HepG2 (cell line): ENCODE results near the gene RARS1. TPM values are rescaled to one million over a fixed set of nuclear protein-coding genes. Genes with fewer than 3 reads are reported as not detected.

Source experiments
- ATAC-seq: fragments of 200-7000 bp; cut with Tn5 transposase; 3 replicates; pipeline ENCODE4 v1.9.1; 2020; ENCODE audit warnings: mild to moderate bottlenecking, moderate library complexity
- BruUV-seq: library from RNA; stranded (reverse); fragments of 400-500 nt; replicated peaks from 2 replicates; lab custom pipeline; 2021; lab: Mats Ljungman, UMichigan
- CTCF ChIA-PET: fragments of 300-600 bp; formaldehyde crosslinking; extraction: SDS; loops from one replicate; lab custom pipeline; 2021; ENCODE audit warnings: low total read pairs, inconsistent platforms, low intra/inter-chr PET ratio; lab: Yijun Ruan, JAX
- POLR2A ChIA-PET: fragments of 350-600 bp; sonication (Branson Sonifier 250); formaldehyde crosslinking; loops from one replicate; lab custom pipeline; 2020; ENCODE audit warnings: antibody characterized with exemption, inconsistent platforms; lab: Yijun Ruan, JAX
- DNase-seq: peaks from one replicate; pipeline ENCODE4 v3.0.0-alpha.2; 2015; ENCODE audit warnings: low spot score
- FAIRE-seq: peaks from 3 replicates; lab custom pipeline; 2011; peaks lifted over from hg19 to GRCh38; lab: Jason Lieb, UNC
- H2AFZ ChIP-seq: one replicate; pipeline ENCODE4 v1.6.1; 2011; ENCODE audit warnings: low read length, inconsistent platforms
- H3K27ac ChIP-seq: fragments of 300-600 bp; 3 replicates; pipeline ENCODE4 v1.8.0; 2011; ENCODE audit warnings: mixed run types, mild to moderate bottlenecking, mixed read lengths, low read length, inconsistent platforms; ENCODE audit not compliant: insufficient read depth; ENCODE audit errors: extremely low read length
- H3K27me3 ChIP-seq, 2 experiments: fragments of 200-600 bp in 1 of 2; 2 replicates in 1 of 2; 3 replicates in 1 of 2; pipeline versions ENCODE4 v1.6.0 to v1.8.0; 2011; ENCODE audit warnings: low read length in 2 of 2, mild to moderate bottlenecking in 2 of 2, moderate library complexity in 2 of 2, inconsistent platforms in 1 of 2; ENCODE audit not compliant: insufficient read depth in 2 of 2, control insufficient read depth in 1 of 2
- H3K36me3 ChIP-seq, 2 experiments: fragments of 200-600 bp in 1 of 2; replicated peaks in 1 of 2; 2 replicates in 1 of 2; 3 replicates in 1 of 2; pipeline versions ENCODE4 v1.5.1 to v1.8.0; 2011; ENCODE audit warnings: low read length in 2 of 2, inconsistent platforms in 1 of 2; ENCODE audit not compliant: insufficient read depth in 2 of 2, control insufficient read depth in 1 of 2
- H3K4me1 ChIP-seq: 2 replicates; pipeline ENCODE4 v1.5.1; 2012; ENCODE audit warnings: low read length, inconsistent platforms; ENCODE audit not compliant: insufficient read depth
- H3K4me2 ChIP-seq: 2 replicates; pipeline ENCODE4 v1.6.0; 2011; ENCODE audit warnings: low read depth, low read length, inconsistent platforms
- H3K4me3 ChIP-seq, 3 experiments: fragments of 200-600 bp in 1 of 3; sonication (generic), shearing (Covaris generic) in 1 of 3; replicated peaks in 1 of 3; 2 replicates each; pipeline ENCODE4 v1.5.1; 2011 to 2016; ENCODE audit warnings: low read length in 3 of 3, inconsistent platforms in 2 of 3, low read depth in 2 of 3, mild to moderate bottlenecking in 2 of 3, control low read depth in 1 of 3, mixed read lengths in 1 of 3; ENCODE audit not compliant: insufficient read depth in 1 of 3
- H3K79me2 ChIP-seq: one replicate; pipeline ENCODE4 v1.6.1; 2011; ENCODE audit warnings: low read length, inconsistent platforms; ENCODE audit not compliant: insufficient read depth
- H3K9ac ChIP-seq: 2 replicates; pipeline ENCODE4 v1.6.0; 2011; ENCODE audit warnings: mild to moderate bottlenecking, low read depth, low read length, inconsistent platforms; ENCODE audit not compliant: insufficient read depth
- H3K9me3 ChIP-seq: 2 replicates; pipeline ENCODE4 v1.5.1; 2012; ENCODE audit warnings: mild to moderate bottlenecking, low read length
- H4K20me1 ChIP-seq: 2 replicates; pipeline ENCODE4 v1.6.0; 2011; ENCODE audit warnings: inconsistent platforms, mild to moderate bottlenecking, low read length, moderate library complexity; ENCODE audit not compliant: insufficient read depth
- DPF2 ChIP-seq: sonication (generic); formaldehyde crosslinking; IDR thresholded peaks from 2 replicates; pipeline ENCODE4 v1.4.0; 2020; ENCODE audit warnings: mild to moderate bottlenecking, low read depth, missing genetic modification reagents, borderline replicate concordance
- HDAC2 ChIP-seq: sonication (generic); formaldehyde crosslinking; IDR thresholded peaks from 2 replicates; pipeline ENCODE4 v1.4.0; 2020; ENCODE audit warnings: missing genetic modification reagents
- KDM2A ChIP-seq: sonication (generic); formaldehyde crosslinking; IDR thresholded peaks from 2 replicates; pipeline ENCODE4 v1.4.0; 2020; ENCODE audit warnings: low read depth, missing genetic modification reagents, borderline replicate concordance
- KLF15 ChIP-seq: sonication (generic); formaldehyde crosslinking; IDR thresholded peaks from 2 replicates; pipeline ENCODE4 v1.8.1; 2023; ENCODE audit warnings: borderline replicate concordance, mild to moderate bottlenecking, inconsistent platforms, missing genetic modification reagents, mixed read lengths
- KMT2B ChIP-seq: IDR thresholded peaks from 2 replicates; pipeline ENCODE4 v1.6.1; 2016; ENCODE audit warnings: missing genetic modification reagents, missing compliant biosample characterization
- POLR2A ChIP-seq, 2 experiments: IDR thresholded peaks; 2 replicates each; pipeline ENCODE4 v1.6.1; 2011; ENCODE audit warnings: low read depth in 2 of 2, low read length in 2 of 2, mild to moderate bottlenecking in 1 of 2, moderate library complexity in 1 of 2; ENCODE audit not compliant: insufficient read depth in 1 of 2
- SP1 ChIP-seq, 2 experiments: fragments of 450-650 bp in 1 of 2; sonication (generic) in 1 of 2; formaldehyde crosslinking in 1 of 2; IDR thresholded peaks; 2 replicates each; pipeline versions ENCODE4 v1.4.0 to v1.6.1; 2016 to 2020; ENCODE audit warnings: missing genetic modification reagents in 1 of 2
- ZFYVE20 ChIP-seq: sonication (generic); formaldehyde crosslinking; IDR thresholded peaks from 2 replicates; pipeline ENCODE4 v1.8.0; 2023; ENCODE audit warnings: low read depth, mild to moderate bottlenecking, moderate library complexity, missing genetic modification reagents, borderline replicate concordance
- ZNF660 ChIP-seq: sonication (generic); formaldehyde crosslinking; IDR thresholded peaks from 2 replicates; pipeline ENCODE4 v1.5.1; 2020; ENCODE audit warnings: mild to moderate bottlenecking, low read depth, missing genetic modification reagents, borderline replicate concordance
- ZNF672 ChIP-seq: sonication (generic); formaldehyde crosslinking; IDR thresholded peaks from 2 replicates; pipeline ENCODE4 v1.8.1; 2022; ENCODE audit warnings: missing genetic modification reagents
- WGBS: methylation state at CpG from one replicate; pipeline ENCODE4 v1.1.6; 2017; ENCODE audit warnings: low lambda C conversion rate; 5-methylcytosine and 5-hydroxymethylcytosine counted together
- in situ Hi-C: cut with HindIII; loops from 2 replicates; pipeline ENCODE4 v1.10.0; 2017; ENCODE audit warnings: low pct_unique_long_range_greater_than_20kb; ENCODE audit not compliant: extremely low pct_ligation_motif_present
- intact Hi-C: fragments of 100-400 bp; cut with micrococcal nuclease; formaldehyde crosslinking; loops from one replicate; pipeline ENCODE4 v1.10.0; 2022; ENCODE audit not compliant: unreplicated experiment
- polyA plus RNA-seq, 8 experiments: library from polyadenylated mRNA; depleted of rRNA in 3 of 8; stranded (reverse) in 7 of 8; unstranded in 1 of 8; fragments of >200 nt; fragmentation: Illumina TruSeq in 4 of 8; extraction: Trizol in 4 of 8; gene quantifications; 2 replicates each; pipeline versions ENCODE4 v1.2.1 to v1.2.3, GENCODE V29; 2011 to 2016; ENCODE audit warnings: low read depth in 4 of 8, missing spikeins in 1 of 8, mixed read lengths in 1 of 8; ENCODE audit not compliant: insufficient read depth in 1 of 8
- total RNA-seq, 5 experiments: library from RNA; depleted of rRNA; stranded (reverse); fragments of >200 nt; fragmentation: Illumina TruSeq; extraction: Trizol; gene quantifications; 2 replicates each; pipeline ENCODE4 v1.2.3, GENCODE V29; 2016; ENCODE audit warnings: low read depth in 1 of 5
- TF ChIP-seq, protein P1 (sequence below): sonication (generic); formaldehyde crosslinking; IDR thresholded peaks from 2 replicates; pipeline ENCODE4 v1.5.0; 2020; ENCODE audit warnings: mild to moderate bottlenecking, missing genetic modification reagents, borderline replicate concordance
- TF ChIP-seq, protein P2 (sequence below): fragments of 450-650 bp; IDR thresholded peaks from 2 replicates; pipeline ENCODE4 v1.6.1; 2017; ENCODE audit warnings: mild to moderate bottlenecking
- TF ChIP-seq, protein P3 (sequence below): sonication (generic); formaldehyde crosslinking; IDR thresholded peaks from 2 replicates; pipeline ENCODE4 v1.5.0; 2020; ENCODE audit warnings: missing genetic modification reagents

Gene RARS1
- total and polyA plus RNA-seq, 2 of the 13 experiments (the other 11 are each of a cell fraction or from before 2014, with no cell fraction given), result 54.6 to 170 TPM

DNA sequence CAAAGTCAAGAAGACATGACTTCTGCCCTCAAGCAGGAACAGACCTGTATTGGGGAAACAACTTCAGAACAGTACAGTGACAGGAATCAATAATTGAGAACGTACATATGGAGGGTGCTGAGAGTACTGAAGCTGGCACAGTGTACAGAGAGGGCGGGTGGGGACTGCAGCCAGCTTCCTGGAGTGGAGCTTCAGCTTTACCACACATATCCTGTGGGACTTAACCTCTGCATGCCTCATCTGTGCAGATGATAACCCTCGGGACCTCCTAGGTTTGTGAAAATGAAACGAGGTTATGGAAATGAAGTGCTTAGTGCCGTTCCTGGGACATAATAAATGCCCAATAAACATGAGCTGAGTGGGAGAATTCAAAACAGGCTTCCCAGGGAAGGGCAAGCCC, 22.1 kb upstream of the RARS1 start:
- no peak for DNase-seq
- no peak for TF ChIP-seq ZFYVE20 (CRISPR knock-in tag)
- TF ChIP-seq KLF15 (CRISPR knock-in tag), result no peak
- no peak for TF ChIP-seq ZNF672 (CRISPR knock-in tag)
- no peak for TF ChIP-seq ZNF660
- TF ChIP-seq HDAC2 (CRISPR knock-in tag), result no peak
- no peak for TF ChIP-seq KDM2A (CRISPR knock-in tag)
- TF ChIP-seq DPF2 (CRISPR knock-in tag), result no peak
- TF ChIP-seq, protein P1, sequence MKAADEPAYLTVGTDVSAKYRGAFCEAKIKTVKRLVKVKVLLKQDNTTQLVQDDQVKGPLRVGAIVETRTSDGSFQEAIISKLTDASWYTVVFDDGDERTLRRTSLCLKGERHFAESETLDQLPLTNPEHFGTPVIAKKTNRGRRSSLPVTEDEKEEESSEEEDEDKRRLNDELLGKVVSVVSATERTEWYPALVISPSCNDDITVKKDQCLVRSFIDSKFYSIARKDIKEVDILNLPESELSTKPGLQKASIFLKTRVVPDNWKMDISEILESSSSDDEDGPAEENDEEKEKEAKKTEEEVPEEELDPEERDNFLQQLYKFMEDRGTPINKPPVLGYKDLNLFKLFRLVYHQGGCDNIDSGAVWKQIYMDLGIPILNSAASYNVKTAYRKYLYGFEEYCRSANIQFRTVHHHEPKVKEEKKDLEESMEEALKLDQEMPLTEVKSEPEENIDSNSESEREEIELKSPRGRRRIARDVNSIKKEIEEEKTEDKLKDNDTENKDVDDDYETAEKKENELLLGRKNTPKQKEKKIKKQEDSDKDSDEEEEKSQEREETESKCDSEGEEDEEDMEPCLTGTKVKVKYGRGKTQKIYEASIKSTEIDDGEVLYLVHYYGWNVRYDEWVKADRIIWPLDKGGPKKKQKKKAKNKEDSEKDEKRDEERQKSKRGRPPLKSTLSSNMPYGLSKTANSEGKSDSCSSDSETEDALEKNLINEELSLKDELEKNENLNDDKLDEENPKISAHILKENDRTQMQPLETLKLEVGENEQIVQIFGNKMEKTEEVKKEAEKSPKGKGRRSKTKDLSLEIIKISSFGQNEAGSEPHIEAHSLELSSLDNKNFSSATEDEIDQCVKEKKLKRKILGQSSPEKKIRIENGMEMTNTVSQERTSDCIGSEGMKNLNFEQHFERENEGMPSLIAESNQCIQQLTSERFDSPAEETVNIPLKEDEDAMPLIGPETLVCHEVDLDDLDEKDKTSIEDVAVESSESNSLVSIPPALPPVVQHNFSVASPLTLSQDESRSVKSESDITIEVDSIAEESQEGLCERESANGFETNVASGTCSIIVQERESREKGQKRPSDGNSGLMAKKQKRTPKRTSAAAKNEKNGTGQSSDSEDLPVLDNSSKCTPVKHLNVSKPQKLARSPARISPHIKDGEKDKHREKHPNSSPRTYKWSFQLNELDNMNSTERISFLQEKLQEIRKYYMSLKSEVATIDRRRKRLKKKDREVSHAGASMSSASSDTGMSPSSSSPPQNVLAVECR (CRISPR knock-in tag), result no peak
- TF ChIP-seq, protein P2, sequence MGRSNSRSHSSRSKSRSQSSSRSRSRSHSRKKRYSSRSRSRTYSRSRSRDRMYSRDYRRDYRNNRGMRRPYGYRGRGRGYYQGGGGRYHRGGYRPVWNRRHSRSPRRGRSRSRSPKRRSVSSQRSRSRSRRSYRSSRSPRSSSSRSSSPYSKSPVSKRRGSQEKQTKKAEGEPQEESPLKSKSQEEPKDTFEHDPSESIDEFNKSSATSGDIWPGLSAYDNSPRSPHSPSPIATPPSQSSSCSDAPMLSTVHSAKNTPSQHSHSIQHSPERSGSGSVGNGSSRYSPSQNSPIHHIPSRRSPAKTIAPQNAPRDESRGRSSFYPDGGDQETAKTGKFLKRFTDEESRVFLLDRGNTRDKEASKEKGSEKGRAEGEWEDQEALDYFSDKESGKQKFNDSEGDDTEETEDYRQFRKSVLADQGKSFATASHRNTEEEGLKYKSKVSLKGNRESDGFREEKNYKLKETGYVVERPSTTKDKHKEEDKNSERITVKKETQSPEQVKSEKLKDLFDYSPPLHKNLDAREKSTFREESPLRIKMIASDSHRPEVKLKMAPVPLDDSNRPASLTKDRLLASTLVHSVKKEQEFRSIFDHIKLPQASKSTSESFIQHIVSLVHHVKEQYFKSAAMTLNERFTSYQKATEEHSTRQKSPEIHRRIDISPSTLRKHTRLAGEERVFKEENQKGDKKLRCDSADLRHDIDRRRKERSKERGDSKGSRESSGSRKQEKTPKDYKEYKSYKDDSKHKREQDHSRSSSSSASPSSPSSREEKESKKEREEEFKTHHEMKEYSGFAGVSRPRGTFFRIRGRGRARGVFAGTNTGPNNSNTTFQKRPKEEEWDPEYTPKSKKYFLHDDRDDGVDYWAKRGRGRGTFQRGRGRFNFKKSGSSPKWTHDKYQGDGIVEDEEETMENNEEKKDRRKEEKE, result no peak
- TF ChIP-seq POLR2A (IDR thresholded peaks at IDR 0.05; ENCODE audit: insufficient read depth in 1 of 2, low read depth in 2 of 2, low read length in 2 of 2), result no peak
- TF ChIP-seq KMT2B (CRISPR knock-in tag), result no peak
- TF ChIP-seq SP1 (IDR thresholded peaks at IDR 0.05), result no peak
- no peak for TF ChIP-seq SP1 (CRISPR knock-in tag; IDR thresholded peaks at IDR 0.05)
- TF ChIP-seq, protein P3, sequence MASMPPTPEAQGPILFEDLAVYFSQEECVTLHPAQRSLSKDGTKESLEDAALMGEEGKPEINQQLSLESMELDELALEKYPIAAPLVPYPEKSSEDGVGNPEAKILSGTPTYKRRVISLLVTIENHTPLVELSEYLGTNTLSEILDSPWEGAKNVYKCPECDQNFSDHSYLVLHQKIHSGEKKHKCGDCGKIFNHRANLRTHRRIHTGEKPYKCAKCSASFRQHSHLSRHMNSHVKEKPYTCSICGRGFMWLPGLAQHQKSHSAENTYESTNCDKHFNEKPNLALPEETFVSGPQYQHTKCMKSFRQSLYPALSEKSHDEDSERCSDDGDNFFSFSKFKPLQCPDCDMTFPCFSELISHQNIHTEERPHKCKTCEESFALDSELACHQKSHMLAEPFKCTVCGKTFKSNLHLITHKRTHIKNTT (CRISPR knock-in tag), result no peak
- H3K4me2 ChIP-seq, result no peak overlapping the region
- no peaks in the 10 kb centered on the region for H3K4me1 ChIP-seq
- no peak for FAIRE-seq
- BruUV-seq, result no TSS peak
- intact Hi-C loops (no loop called here), in situ Hi-C loops (no loop called here)
- H3K9ac ChIP-seq, result no peak overlapping the region
- ATAC-seq, result no peak
- ChIA-PET POLR2A (no interaction called here), CTCF (no interaction called here)
- H3K36me3 ChIP-seq, result peaks cover 15 to 53% of the 10 kb centered on the region in 2 experiments; a peak in 4 of 5 replicates
- WGBS, result 92% methylated on average over 5 of the region's 5 CpGs
- H3K9me3 ChIP-seq, result no peaks in the 10 kb centered on the region
- no peak overlapping the region for H3K27ac ChIP-seq
- H2AFZ ChIP-seq, result no peak overlapping the region
- H3K27me3 ChIP-seq, result no peaks in the 10 kb centered on the region
- no peak overlapping the region for H3K4me3 ChIP-seq
- H4K20me1 ChIP-seq, result no peaks in the 10 kb centered on the region
- H3K79me2 ChIP-seq, result no peaks in the 10 kb centered on the region
